K562 (cell line): ENCODE results near the gene SYNM. TPM values are rescaled to one million over a fixed set of nuclear protein-coding genes. Genes with fewer than 3 reads are reported as not detected.

ENCODE experiments used
- ATAC-seq: fragments of 200-7000 bp; cut with Tn5 transposase; 3 replicates; pipeline ENCODE4 v1.9.1; 2020; ENCODE audit warnings: moderate library complexity
- BruUV-seq: library from RNA; stranded (reverse); fragments of 400-500 nt; replicated peaks from 2 replicates; lab custom pipeline; 2021; lab: Mats Ljungman, UMichigan
- CTCF ChIA-PET: fragments of 300-600 bp; formaldehyde crosslinking; extraction: SDS; loops from one replicate; lab custom pipeline; 2021; ENCODE audit warnings: low intra/inter-chr PET ratio; lab: Yijun Ruan, JAX
- POLR2A ChIA-PET: fragments of 300-600, 350-650 bp; sonication (Branson Sonifier 250); formaldehyde crosslinking; extraction: SDS; loops from one replicate; lab custom pipeline; 2021; ENCODE audit warnings: antibody characterized with exemption, inconsistent platforms; lab: Yijun Ruan, JAX
- DNase-seq, 4 experiments: peaks; one replicate each; pipeline versions ENCODE4 v3.0.0 to v3.0.0-alpha.2; 2011 to 2018; ENCODE audit warnings: low spot score in 3 of 4, mixed read lengths in 3 of 4; ENCODE audit errors: extremely low read depth in 1 of 4
- FAIRE-seq: peaks from 2 replicates; lab custom pipeline; 2011; peaks lifted over from hg19 to GRCh38; lab: Jason Lieb, UNC
- H2AFZ ChIP-seq: 2 replicates; pipeline ENCODE4 v1.6.0; 2011; ENCODE audit warnings: low read depth, low read length, control low read depth, inconsistent platforms
- H3K27ac ChIP-seq: fragments of 200-600 bp; 3 replicates; pipeline ENCODE4 v1.8.0; 2011; ENCODE audit warnings: low read depth, mild to moderate bottlenecking, control low read depth, inconsistent platforms, low read length, moderate library complexity, mixed read lengths; ENCODE audit errors: extremely low read depth
- H3K27me3 ChIP-seq, 2 experiments: fragments of 300-600 bp in 1 of 2; 2 replicates in 1 of 2; 3 replicates in 1 of 2; pipeline versions ENCODE4 v1.6.0 to v1.8.0; 2011; ENCODE audit warnings: inconsistent platforms in 2 of 2, low read length in 2 of 2, mild to moderate bottlenecking in 1 of 2, mixed read lengths in 1 of 2, moderate library complexity in 1 of 2; ENCODE audit not compliant: control insufficient read depth in 2 of 2, insufficient read depth in 2 of 2
- H3K36me3 ChIP-seq: fragments of 300-600 bp; 3 replicates; pipeline ENCODE4 v1.8.0; 2011; ENCODE audit warnings: mild to moderate bottlenecking, low read length, inconsistent platforms; ENCODE audit not compliant: control insufficient read depth, insufficient read depth
- H3K4me1 ChIP-seq, 2 experiments: fragments of 200-600 bp in 1 of 2; replicated peaks in 1 of 2; 2 replicates in 1 of 2; 3 replicates in 1 of 2; pipeline versions ENCODE4 v1.5.1 to v1.8.0; 2011; ENCODE audit warnings: inconsistent platforms in 2 of 2, low read length in 2 of 2, mild to moderate bottlenecking in 1 of 2, mixed read lengths in 1 of 2, moderate library complexity in 1 of 2; ENCODE audit not compliant: control insufficient read depth in 2 of 2, insufficient read depth in 2 of 2
- H3K4me2 ChIP-seq: 2 replicates; pipeline ENCODE4 v1.6.1; 2011; ENCODE audit warnings: low read length, control low read depth, inconsistent platforms, mixed read lengths; ENCODE audit not compliant: insufficient read depth
- H3K4me3 ChIP-seq: fragments of 200-600 bp; sonication (generic), shearing (Covaris generic); 2 replicates; pipeline ENCODE4 v1.5.1; 2016; ENCODE audit warnings: control low read depth, inconsistent platforms
- H3K79me2 ChIP-seq: fragments of 200-600 bp; 3 replicates; pipeline ENCODE4 v1.8.0; 2011; ENCODE audit warnings: low read length, inconsistent platforms; ENCODE audit not compliant: control insufficient read depth, insufficient read depth
- H3K9ac ChIP-seq, 2 experiments: 2 replicates each; pipeline versions ENCODE4 v1.6.0 to v1.6.1; 2011; ENCODE audit warnings: low read depth in 2 of 2, low read length in 2 of 2, control low read depth in 1 of 2, inconsistent platforms in 1 of 2, mild to moderate bottlenecking in 1 of 2, mixed read lengths in 1 of 2; ENCODE audit not compliant: insufficient read depth in 1 of 2
- H3K9me1 ChIP-seq: one replicate; pipeline ENCODE4 v1.6.0; 2011; ENCODE audit warnings: inconsistent platforms, mild to moderate bottlenecking, low read length, moderate library complexity; ENCODE audit not compliant: control insufficient read depth, insufficient read depth
- H3K9me3 ChIP-seq: replicated peaks from 2 replicates; pipeline ENCODE4 v1.5.1; 2011; ENCODE audit warnings: low read depth, low read length, inconsistent platforms; ENCODE audit not compliant: control insufficient read depth, insufficient read depth
- H4K20me1 ChIP-seq: replicated peaks from 2 replicates; pipeline ENCODE4 v1.6.1; 2011; ENCODE audit warnings: low read length, inconsistent platforms, mixed read lengths; ENCODE audit not compliant: control insufficient read depth, insufficient read depth
- DMBX1 ChIP-seq: fragments of 250-450 bp; sonication (Bioruptor Pico); IDR thresholded peaks from 2 replicates; pipeline ENCODE4 v1.8.0; 2022; ENCODE audit warnings: inconsistent platforms, mild to moderate bottlenecking, moderate library complexity, borderline replicate concordance
- KDM1A ChIP-seq, 2 experiments: fragments of 450-650 bp; IDR thresholded peaks; 2 replicates each; pipeline ENCODE4 v1.6.1; 2016; ENCODE audit warnings: mild to moderate bottlenecking in 2 of 2
- MAFF ChIP-seq: IDR thresholded peaks from 2 replicates; pipeline ENCODE4 v1.6.1; 2012; ENCODE audit warnings: low read length, improper control_type of control experiment
- MAFK ChIP-seq: IDR thresholded peaks from 2 replicates; pipeline ENCODE4 v1.6.1; 2011; ENCODE audit warnings: low read length, improper control_type of control experiment
- POLR2H ChIP-seq: IDR thresholded peaks from 2 replicates; pipeline ENCODE4 v1.6.1; 2016; ENCODE audit warnings: missing genetic modification characterization, low read depth, mild to moderate bottlenecking, control low read depth, missing compliant biosample characterization, moderate library complexity
- RBM14 ChIP-seq: fragments of 200-400 bp; formaldehyde crosslinking; IDR thresholded peaks from 2 replicates; pipeline ENCODE4 v1.6.1; 2018; ENCODE audit warnings: low read depth, mild to moderate bottlenecking, low read length, moderate library complexity, borderline replicate concordance; ENCODE audit not compliant: insufficient read depth
- TRIM28 ChIP-seq: fragments of 450-650 bp; IDR thresholded peaks from 2 replicates; pipeline ENCODE4 v1.6.1; 2017
- ZFP30 ChIP-seq: fragments of 250-450 bp; sonication (Bioruptor Pico); IDR thresholded peaks from 2 replicates; pipeline ENCODE4 v1.8.0; 2022; ENCODE audit warnings: moderate library complexity, mild to moderate bottlenecking, inconsistent platforms, borderline replicate concordance
- ZNF589 ChIP-seq: fragments of 200-800 bp; sonication (Bioruptor generic); IDR thresholded peaks from 2 replicates; pipeline ENCODE4 v1.6.1; 2016; ENCODE audit warnings: low read depth, missing genetic modification characterization, missing compliant biosample characterization
- WGBS: fragments of 100-300 bp; shearing (Covaris generic); methylation state at CpG from one replicate; pipeline ENCODE4 v1.1.6; 2016; ENCODE audit warnings: low coverage, mixed read lengths; ENCODE audit not compliant: insufficient coverage; ENCODE audit errors: missing lambda C conversion rate; 5-methylcytosine and 5-hydroxymethylcytosine counted together
- in situ Hi-C: fragments of 300-500 bp; cut with MboI; formaldehyde crosslinking; loops from 4 replicates; pipeline ENCODE4 v1.15.0; 2018; ENCODE audit warnings: inconsistent platforms, mixed read lengths
- intact Hi-C: fragments of 100-400 bp; cut with micrococcal nuclease; formaldehyde crosslinking; loops from 2 replicates; pipeline ENCODE4 v1.14.2; 2022
- polyA plus RNA-seq, 8 experiments: library from polyadenylated mRNA; depleted of rRNA in 4 of 8; stranded (reverse) in 5 of 8; unstranded in 3 of 8; fragments of >200 nt; fragmentation: Nextera tagmentation in 2 of 8; fragmentation: Illumina TruSeq in 1 of 8; extraction: Ambion mirVana in 2 of 8; extraction: Trizol in 1 of 8; gene quantifications; 2 replicates each; pipeline versions ENCODE4 v1.2.1 to v1.2.3, GENCODE V29; 2011 to 2014; ENCODE audit warnings: inconsistent platforms in 1 of 8, missing spikeins in 1 of 8
- total RNA-seq, 7 experiments: library from RNA; depleted of rRNA in 6 of 7; stranded (reverse); fragments of >200 nt in 6 of 7; fragmentation: Illumina TruSeq in 2 of 7; extraction: Trizol in 2 of 7; gene quantifications; 2 replicates each; pipeline versions ENCODE4 v1.2.1 to v1.2.3, GENCODE V29; 2011 to 2021; ENCODE audit warnings: low replicate concordance in 1 of 7
- TF ChIP-seq, protein P1 (sequence below): sonication (generic); formaldehyde crosslinking; IDR thresholded peaks from 2 replicates; pipeline ENCODE4 v1.8.1; 2022; ENCODE audit warnings: missing genetic modification reagents
- TF ChIP-seq, protein P2 (sequence below): fragments of 450-650 bp; IDR thresholded peaks from 2 replicates; pipeline ENCODE4 v1.6.1; 2017; ENCODE audit warnings: mild to moderate bottlenecking, moderate library complexity
- TF ChIP-seq, protein P3 (sequence below), 2 experiments: fragments of 250-450 bp in 1 of 2; fragments of 450-650 bp in 1 of 2; sonication (Bioruptor Pico) in 1 of 2; IDR thresholded peaks; 2 replicates each; pipeline versions ENCODE4 v1.6.1 to v1.8.0; 2016 to 2021; ENCODE audit warnings: mild to moderate bottlenecking in 2 of 2, moderate library complexity in 2 of 2, missing compliant biosample characterization in 1 of 2, missing genetic modification characterization in 1 of 2
- TF ChIP-seq, protein P4 (sequence below), 2 experiments: IDR thresholded peaks in 1 of 2; conservative IDR thresholded peaks in 1 of 2; 2 replicates each; pipeline ENCODE4 v1.6.1; 2016; ENCODE audit warnings: low read depth in 2 of 2, mild to moderate bottlenecking in 1 of 2, missing compliant biosample characterization in 1 of 2, missing genetic modification characterization in 1 of 2, moderate library complexity in 1 of 2

The SYNM gene
- total and polyA plus RNA-seq, 9 of the 15 experiments (the other 6 are each of a cell fraction or from before 2014, with no cell fraction given), result 0.01 to 0.42 (median 0.13) TPM

DNA sequence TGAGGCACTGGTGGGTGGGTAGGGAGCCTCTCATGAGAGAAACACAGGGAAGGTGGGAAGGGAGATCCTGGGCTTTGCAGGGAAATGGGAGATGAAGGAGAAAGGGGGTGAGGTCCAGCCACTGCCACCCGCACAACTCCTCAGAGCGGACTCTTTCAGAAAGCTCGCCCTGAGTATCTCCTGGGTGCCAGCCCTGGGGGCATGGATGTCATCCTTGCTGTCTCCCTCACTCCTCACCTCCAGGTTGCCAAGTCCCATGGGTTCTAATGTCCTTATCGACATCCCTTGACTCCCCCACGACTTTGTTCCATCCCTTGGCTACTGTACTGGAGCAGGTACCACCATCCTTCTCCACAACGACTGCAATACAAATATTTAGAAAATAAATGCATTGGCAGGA is 40.9 kb downstream of the SYNM start (continued):
- no peak for TF ChIP-seq MAFK
- TF ChIP-seq, protein P1, sequence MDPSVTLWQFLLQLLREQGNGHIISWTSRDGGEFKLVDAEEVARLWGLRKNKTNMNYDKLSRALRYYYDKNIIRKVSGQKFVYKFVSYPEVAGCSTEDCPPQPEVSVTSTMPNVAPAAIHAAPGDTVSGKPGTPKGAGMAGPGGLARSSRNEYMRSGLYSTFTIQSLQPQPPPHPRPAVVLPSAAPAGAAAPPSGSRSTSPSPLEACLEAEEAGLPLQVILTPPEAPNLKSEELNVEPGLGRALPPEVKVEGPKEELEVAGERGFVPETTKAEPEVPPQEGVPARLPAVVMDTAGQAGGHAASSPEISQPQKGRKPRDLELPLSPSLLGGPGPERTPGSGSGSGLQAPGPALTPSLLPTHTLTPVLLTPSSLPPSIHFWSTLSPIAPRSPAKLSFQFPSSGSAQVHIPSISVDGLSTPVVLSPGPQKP, result no peak
- no peak for TF ChIP-seq DMBX1 (CRISPR knock-in tag)
- TF ChIP-seq, protein P2, sequence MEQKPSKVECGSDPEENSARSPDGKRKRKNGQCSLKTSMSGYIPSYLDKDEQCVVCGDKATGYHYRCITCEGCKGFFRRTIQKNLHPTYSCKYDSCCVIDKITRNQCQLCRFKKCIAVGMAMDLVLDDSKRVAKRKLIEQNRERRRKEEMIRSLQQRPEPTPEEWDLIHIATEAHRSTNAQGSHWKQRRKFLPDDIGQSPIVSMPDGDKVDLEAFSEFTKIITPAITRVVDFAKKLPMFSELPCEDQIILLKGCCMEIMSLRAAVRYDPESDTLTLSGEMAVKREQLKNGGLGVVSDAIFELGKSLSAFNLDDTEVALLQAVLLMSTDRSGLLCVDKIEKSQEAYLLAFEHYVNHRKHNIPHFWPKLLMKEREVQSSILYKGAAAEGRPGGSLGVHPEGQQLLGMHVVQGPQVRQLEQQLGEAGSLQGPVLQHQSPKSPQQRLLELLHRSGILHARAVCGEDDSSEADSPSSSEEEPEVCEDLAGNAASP, result no peak
- no peak for TF ChIP-seq KDM1A (IDR thresholded peaks at IDR 0.05)
- TF ChIP-seq MAFF, result no peak
- TF ChIP-seq, protein P3, sequence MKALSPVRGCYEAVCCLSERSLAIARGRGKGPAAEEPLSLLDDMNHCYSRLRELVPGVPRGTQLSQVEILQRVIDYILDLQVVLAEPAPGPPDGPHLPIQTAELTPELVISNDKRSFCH (CRISPR knock-in tag; IDR thresholded peaks at IDR 0.05), result no peak
- TF ChIP-seq, protein P3 (tag; IDR thresholded peaks at IDR 0.05), result no peak
- no peak for TF ChIP-seq TRIM28
- no peak for TF ChIP-seq RBM14
- TF ChIP-seq, all 486 proteins: peak for 0

DNA sequence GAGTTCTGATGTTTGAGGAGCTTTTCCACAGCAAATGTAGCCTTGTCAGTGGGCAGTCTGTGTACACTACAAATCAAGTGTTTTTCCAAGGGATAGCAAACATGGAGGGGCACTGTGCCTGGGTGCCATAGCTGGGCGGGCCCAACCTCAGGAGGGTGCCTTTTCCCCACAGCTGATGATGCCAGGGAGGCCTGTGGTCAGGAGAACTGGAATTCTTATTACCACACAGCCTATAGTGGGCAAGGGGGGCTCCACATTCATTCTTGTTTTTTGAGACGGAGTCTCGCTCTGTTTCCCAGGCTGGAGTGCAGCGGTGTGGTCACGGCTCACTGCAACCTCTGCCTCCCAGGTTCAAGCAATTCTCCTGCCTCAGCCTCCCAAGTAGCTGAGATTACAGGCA is 41.8 kb downstream of the SYNM start:
- POLR2A ChIA-PET, result no interaction called here
- Histone ChIP-seq H3K79me2 (no peaks in the 10 kb centered on the region), H3K9ac (no peak overlapping the region), H3K4me2 (no peak overlapping the region), H3K4me1 (no peaks in the 10 kb centered on the region), H3K36me3 (no peaks in the 10 kb centered on the region), H3K27ac (no peak overlapping the region), H4K20me1 (no peaks in the 10 kb centered on the region), H3K9me3 (no peaks in the 10 kb centered on the region), H3K9me1 (no peaks in the 10 kb centered on the region), H3K27me3 (peaks cover 0 to 11% of the 10 kb centered on the region in 2 experiments; a peak in 2 of 5 replicates), H2AFZ (no peak overlapping the region), H3K4me3 (no peak overlapping the region)
- intact Hi-C loops (no loop called here), in situ Hi-C loops (no loop called here)
- ATAC-seq (no peak), DNase-seq (no peak), FAIRE-seq (no peak)
- 0% methylated on average over 1 of the region's 5 CpGs for WGBS
- no TSS peak for BruUV-seq
- CTCF ChIA-PET, result no interaction called here
- TF ChIP-seq ZNF589 (CRISPR knock-in tag), result no peak
- TF ChIP-seq, protein P4, sequence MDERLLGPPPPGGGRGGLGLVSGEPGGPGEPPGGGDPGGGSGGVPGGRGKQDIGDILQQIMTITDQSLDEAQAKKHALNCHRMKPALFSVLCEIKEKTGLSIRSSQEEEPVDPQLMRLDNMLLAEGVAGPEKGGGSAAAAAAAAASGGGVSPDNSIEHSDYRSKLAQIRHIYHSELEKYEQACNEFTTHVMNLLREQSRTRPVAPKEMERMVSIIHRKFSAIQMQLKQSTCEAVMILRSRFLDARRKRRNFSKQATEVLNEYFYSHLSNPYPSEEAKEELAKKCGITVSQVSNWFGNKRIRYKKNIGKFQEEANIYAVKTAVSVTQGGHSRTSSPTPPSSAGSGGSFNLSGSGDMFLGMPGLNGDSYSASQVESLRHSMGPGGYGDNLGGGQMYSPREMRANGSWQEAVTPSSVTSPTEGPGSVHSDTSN (CRISPR knock-in tag; IDR thresholded peaks at IDR 0.05; ENCODE audit: low read depth), result no peak
- TF ChIP-seq, protein P4 (tag; conservative IDR thresholded peaks at IDR 0.05; ENCODE audit: low read depth), result no peak
- no peak for TF ChIP-seq POLR2H (tag)
- no peak for TF ChIP-seq ZFP30
